Activated T-cell treated with anti-CD3 and anti-CD28 coated beads for 48 hours (primary cell): ENCODE results near the gene AMY1C.
"Not testable (repeated sequence)": the region's sequence is repeated elsewhere in the genome, so short reads cannot be mapped to it uniquely, and the experiment has no call there.

ENCODE experiments used
- DNase-seq: peaks from one replicate; pipeline ENCODE4 v3.0.0-alpha.2; 2020; ENCODE audit warnings: low read depth

The AMY1C gene

DNA sequence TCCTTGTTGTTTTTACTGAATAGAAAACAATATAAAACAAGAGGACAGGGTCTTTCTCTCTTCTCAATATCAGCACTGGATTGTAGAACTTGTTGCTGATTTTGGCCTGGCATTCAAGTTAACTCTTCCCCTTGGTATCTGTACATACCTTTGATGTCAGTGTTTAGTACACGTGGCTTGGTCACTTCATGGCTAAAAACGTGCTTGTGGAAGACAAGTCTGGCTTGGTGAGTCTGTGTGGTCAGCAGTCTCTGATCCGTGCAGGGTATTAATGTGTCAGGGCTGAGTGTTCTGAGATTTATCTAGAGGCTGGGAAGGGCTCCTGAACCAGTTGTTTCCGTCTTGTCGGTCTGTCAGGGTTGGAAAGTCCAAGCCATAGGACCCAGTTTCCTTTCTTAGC, at the start of gene AMY1C:
Gene AMY1C (plus strand): TSS at position 301 of the 400 bp plus-strand sequence. CDS start 572 bp downstream, outside the sequence.
- DNase-seq: not testable (repeated sequence)

DNA sequence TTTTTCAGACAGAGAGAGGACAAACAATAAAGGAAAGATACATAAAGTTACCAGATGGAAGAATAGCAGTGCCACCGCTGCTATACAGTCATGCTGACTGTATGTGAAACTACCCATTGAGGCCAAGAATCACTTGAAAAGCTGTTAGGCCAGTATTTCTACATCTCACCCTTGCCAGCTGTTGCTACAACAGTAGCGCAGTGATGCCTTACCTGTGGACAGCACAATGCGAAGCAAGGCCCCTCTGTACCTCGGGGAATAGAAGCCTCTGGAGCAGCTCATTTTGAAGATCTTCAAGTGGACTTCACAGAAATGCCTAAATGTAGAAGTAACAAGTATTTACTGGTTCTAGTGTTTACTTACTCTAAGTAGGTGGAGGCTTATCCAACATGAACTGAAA, 49.0 kb upstream of the AMY1C start:
- DNase-seq: not testable (repeated sequence)

GRCh38 chr1:103701256-103701655, 48.4 kb upstream of the AMY1C start:
- not testable (repeated sequence) for DNase-seq

GRCh38 chr1:103707670-103708069, 42.0 kb upstream of the AMY1C start:
- DNase-seq: not testable (repeated sequence)

- DNase-seq: not testable (repeated sequence)
Observed at GRCh38 chr1:103710381-103710780, 39.3 kb upstream of the AMY1C start.

GRCh38 chr1:103717404-103717803, 32.3 kb upstream of the AMY1C start:
- not testable (repeated sequence) for DNase-seq

- DNase-seq: not testable (repeated sequence)
Observed at GRCh38 chr1:103721473-103721872, 28.2 kb upstream of the AMY1C start.

DNA sequence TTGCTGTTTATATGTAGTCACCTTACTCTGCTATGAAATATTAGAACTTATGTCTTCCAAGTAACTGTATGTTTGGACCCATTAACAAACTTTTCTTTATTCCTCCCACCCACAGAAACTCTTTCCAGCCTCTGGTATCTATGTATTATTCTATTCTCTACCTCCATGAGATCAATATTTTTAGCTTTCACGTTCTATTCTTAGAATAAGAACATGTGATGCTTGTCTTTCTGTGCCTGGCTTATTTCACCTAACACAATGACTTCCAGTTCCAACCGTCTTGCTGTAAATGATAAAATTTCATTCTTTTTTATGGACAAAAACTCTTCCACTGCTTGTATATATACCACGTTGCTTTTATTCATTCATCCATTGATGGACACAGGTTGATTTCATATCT, 14.4 kb upstream of the AMY1C start:
- DNase-seq: not testable (repeated sequence)

DNA sequence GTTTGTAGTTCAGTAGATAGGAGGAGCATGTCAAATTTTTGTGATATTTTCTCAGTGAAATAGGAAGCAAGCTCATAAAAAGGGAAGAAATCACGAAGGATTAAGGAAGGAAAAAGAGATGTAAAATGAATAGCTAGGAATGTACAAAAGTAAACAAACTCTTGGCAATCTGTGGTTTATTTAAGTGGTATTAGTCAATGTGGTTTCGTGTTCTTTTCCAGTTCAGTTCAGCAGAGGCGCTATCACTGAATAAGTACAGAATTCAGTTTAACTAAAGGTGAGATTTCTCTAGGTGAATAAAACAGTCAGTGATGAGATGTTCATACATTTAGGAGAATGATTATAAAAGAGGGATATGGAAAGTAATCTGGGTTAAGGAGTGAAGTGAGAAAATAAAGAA, 11.7 kb upstream of the AMY1C start:
- DNase-seq: not testable (repeated sequence)

- DNase-seq: not testable (repeated sequence)
Observed at GRCh38 chr1:103744449-103744848, 5.2 kb upstream of the AMY1C start.

DNA sequence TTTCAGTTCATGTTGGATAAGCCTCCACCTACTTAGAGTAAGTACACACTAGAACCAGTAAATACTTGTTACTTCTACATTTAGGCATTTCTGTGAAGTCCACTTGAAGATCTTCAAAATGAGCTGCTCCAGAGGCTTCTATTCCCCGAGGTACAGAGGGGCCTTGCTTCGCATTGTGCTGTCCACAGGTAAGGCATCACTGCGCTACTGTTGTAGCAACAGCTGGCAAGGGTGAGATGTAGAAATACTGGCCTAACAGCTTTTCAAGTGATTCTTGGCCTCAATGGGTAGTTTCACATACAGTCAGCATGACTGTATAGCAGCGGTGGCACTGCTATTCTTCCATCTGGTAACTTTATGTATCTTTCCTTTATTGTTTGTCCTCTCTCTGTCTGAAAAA, 4.7 kb upstream of the AMY1C start:
- DNase-seq: not testable (repeated sequence)

DNA sequence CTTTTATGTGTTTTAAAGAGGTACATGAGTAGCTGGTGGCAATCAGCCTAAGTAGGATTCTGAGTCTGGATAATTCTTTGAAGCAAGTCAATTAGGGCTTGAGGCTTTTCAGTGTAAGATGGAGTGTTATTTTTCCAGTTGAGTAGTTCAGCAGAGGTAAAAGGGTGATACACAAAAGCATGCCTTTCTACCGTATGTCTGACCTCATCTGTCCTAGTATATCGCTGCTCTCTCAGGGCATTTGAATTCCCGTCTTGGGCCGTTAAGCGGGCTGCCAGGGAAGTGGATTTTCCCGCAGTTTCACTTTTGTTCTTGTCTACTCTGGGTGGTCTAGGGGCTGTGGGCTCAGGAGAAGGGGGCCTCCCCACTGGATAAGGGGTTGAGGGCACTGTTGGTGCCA, 1.4 kb upstream of the AMY1C start:
- DNase-seq: not testable (repeated sequence)

DNA sequence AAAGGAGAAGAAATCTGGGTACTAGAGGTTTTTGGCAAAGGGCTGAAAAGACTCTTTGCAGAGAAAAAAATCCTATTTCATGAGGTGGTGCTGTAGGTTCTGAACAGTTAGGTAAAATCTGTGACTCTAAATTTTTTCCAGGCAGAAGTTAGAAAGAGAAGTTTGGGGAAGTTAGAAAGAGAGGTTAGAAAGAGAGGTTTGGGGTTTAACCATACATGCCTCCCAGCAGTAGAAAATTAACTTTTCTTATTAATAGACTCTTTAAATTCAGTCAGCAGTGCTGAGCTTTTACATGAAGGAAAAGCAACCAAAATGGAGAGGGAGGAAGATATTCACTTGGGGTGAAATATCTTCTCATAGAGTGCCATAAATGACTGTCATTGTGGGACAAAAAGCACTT, 12.2 kb downstream of the AMY1C start:
- no peak for DNase-seq

DNA sequence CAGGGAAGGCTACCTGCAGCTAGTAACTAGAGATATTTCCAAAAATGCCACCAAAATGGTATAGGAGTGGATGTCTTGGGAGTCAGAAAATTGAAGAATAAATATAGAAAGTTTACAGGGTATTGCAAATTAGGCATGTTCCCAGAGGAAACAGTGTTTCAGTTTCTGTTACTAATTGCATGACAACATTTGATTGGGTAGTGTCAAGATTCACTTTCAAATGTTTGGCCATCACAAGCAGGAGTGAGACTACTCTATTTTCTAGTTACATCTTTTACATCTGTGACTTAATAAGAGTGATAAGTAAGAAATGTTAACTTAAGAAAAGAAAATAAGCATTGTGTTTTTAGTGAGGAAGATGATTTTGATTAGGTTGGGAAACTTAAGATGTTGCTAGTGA, 30.2 kb downstream of the AMY1C start:
- DNase-seq: no peak

GRCh38 chr1:103783944-103784377, 34.3 kb downstream of the AMY1C start:
- no peak for DNase-seq

- no peak for DNase-seq
Observed at GRCh38 chr1:103788377-103788776, 38.7 kb downstream of the AMY1C start.

DNA sequence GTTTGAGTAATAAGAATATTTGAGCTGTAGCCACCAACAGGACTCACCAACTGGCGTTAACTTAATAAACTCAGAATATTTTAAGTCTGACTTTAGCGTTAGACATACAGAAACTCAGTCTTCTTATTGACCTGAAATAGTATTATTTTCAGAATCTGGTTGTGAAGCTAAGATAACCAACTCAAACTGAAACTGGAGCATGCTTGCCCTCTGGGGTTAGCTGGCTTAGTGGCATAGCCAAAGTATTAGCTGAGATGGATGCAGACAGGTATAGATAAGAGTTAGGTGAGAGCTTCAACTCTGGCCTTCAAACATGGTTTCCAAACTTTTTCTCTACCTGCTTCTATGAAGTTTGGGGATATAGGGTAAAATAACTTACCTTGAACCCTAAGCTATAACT, 40.5 kb downstream of the AMY1C start:
- DNase-seq: no peak
